Right lobe of liver (tissue), 6 donors: ENCODE measurements around the gene FKBP8. TPM values are rescaled to one million over a fixed set of nuclear protein-coding genes. Genes with fewer than 3 reads are reported as not detected.

ENCODE experiments used
- ATAC-seq, 4 donors: fragments of 200-7000 bp; cut with Tn5 transposase; one replicate each; pipeline ENCODE4 v1.9.1; 2020; ENCODE audit warnings: mild to moderate bottlenecking in 4 of 4, moderate library complexity in 4 of 4
- DNase-seq, 3 donors: peaks; one replicate each; pipeline ENCODE4 v3.0.0-alpha.2; 2020
- H3K27ac ChIP-seq, 3 donors: fragments of 200-600 bp; one replicate each; pipeline ENCODE4 v1.8.0; 2022
- H3K27me3 ChIP-seq, 2 donors: fragments of 200-600 bp; one replicate each; pipeline ENCODE4 v1.8.0; 2022
- H3K36me3 ChIP-seq, 4 donors: fragments of 200-600 bp; sonication (generic) in 1 of 4; one replicate each; pipeline versions ENCODE4 v1.5.1 to v1.8.0; 2017 to 2022; ENCODE audit warnings: control low read depth in 1 of 4
- H3K4me1 ChIP-seq, 4 donors: fragments of 200-600 bp; sonication (generic) in 1 of 4; one replicate each; pipeline versions ENCODE4 v1.5.1 to v1.8.0; 2017 to 2022; ENCODE audit warnings: control low read depth in 1 of 4
- H3K4me3 ChIP-seq, 3 donors: fragments of 200-600 bp; one replicate each; pipeline ENCODE4 v1.8.0; 2022
- H3K9me3 ChIP-seq, 4 donors: fragments of 200-600 bp; sonication (generic) in 1 of 4; one replicate each; pipeline versions ENCODE4 v1.5.1 to v1.8.0; 2017 to 2022; ENCODE audit warnings: control low read depth in 1 of 4
- POLR2A ChIP-seq: fragments of 450-650 bp; IDR thresholded peaks from one replicate; pipeline ENCODE4 v1.6.1; 2017; ENCODE audit warnings: antibody characterized with exemption, mild to moderate bottlenecking
- WGBS: methylation state at CpG from one replicate; pipeline ENCODE4 v1.1.6; 2018; ENCODE audit warnings: low coverage, low lambda C conversion rate; ENCODE audit not compliant: insufficient coverage; ENCODE audit errors: missing lambda C conversion rate; 5-methylcytosine and 5-hydroxymethylcytosine counted together
- intact Hi-C, 2 donors: fragments of 100-400 bp; cut with DNase I; formaldehyde crosslinking; loops; one replicate each; pipeline versions ENCODE4 v1.11.2 to v1.14.1; 2022
- total RNA-seq, 6 experiments: library from RNA; depleted of rRNA in 2 of 6; stranded (reverse); fragments of >200 nt in 2 of 6; fragmentation: NEBNext Ultra II Directional in 3 of 6; extraction: Animal tissue kit (Norgen Biotek cat#: 25700) in 3 of 6; gene quantifications; one replicate each; pipeline versions ENCODE4 v1.1.0 to v1.2.4, GENCODE V29; 2016 to 2023
- TF ChIP-seq, protein P1 (sequence below), 4 donors: fragments of 200-600 bp in 3 of 4; fragments of 450-650 bp in 1 of 4; IDR thresholded peaks; one replicate each; pipeline versions ENCODE4 v1.5.1 to v1.8.0; 2016 to 2022; ENCODE audit warnings: antibody characterized with exemption in 4 of 4, mild to moderate bottlenecking in 2 of 4
- donor health status: DM: no; HTN: yes; CAD: no.
- donor health status: DM: no; HTN: no; CAD: no.
- donor health status: DM: no; HTN: no; CAD: no.
- donor health status: DM: no; HTN: yes; CAD: no.
- donor health status: DM: no; HTN: yes; CAD: no.

FKBP8 gene
- total RNA-seq, 6 experiments from 2014 or later = 92.7 to 179 (median 118) TPM

DNA sequence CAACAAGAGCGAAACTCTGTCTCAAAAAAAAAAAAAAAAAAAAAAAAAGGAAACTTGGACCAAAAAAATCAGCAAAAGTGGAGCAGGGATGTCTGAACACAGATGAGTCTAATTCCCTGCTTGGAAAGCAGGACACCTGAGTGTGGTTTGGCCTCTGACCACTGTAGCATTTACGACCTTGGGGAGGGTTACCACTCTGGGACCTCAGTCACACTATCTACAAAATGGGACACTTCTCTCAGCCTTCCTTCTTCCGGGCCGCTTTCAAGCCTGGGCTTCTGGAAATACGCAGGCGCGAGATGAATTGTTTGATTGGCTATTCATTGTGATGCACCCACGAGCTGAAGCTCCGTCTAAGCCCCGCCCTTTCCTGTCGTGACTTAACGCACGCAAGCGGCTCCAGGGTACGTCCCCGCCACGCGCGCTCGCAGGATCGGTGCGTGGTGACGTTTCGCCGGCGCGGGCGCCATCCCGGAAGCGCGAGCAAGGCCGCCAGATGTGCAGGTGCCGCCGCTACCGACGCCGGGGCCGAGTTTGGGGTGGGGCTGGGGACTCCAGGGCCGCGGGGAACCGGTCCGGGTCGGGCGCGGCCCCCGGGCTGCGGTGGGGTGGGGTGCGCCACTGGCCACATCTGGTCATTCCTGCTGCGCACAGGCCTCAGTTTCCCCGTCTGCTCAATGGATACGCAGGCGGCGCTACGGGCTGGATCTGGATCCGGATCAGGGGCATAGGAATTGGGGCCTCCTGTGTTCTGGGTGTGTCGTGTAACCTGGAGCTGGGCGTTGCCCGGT is 14.2 kb upstream of the FKBP8 start, which contains the start of gene KXD1:
Gene KXD1 (plus strand): TSS at position 460 of the 791 bp plus-strand sequence. CDS start 4,187 bp downstream, outside the sequence.
- Histone ChIP-seq H3K4me3 (peak within 1 kb of the TSS; percentile 84 to 97 (median 97)), H3K9me3 (no peaks in the 10 kb centered on the region), H3K36me3 (peaks cover 0 to 1% (median under 1%) of the 10 kb centered on the region in 4 donors), H3K4me1 (peaks cover 0 to 9% (median 3%) of the 10 kb centered on the region in 4 donors), H3K27me3 (no peaks in the 10 kb centered on the region), H3K27ac (peak within 1 kb of the TSS; percentile 80 to 94 (median 87))
- DNase-seq (peak; percentile 98 to 99 (median 98)), ATAC-seq (peak; percentile 96 to 99 (median 98))
- intact Hi-C loops = no loop called here
- 0% methylated on average over 7 of the region's 58 CpGs for WGBS
- TF ChIP-seq, protein P1, sequence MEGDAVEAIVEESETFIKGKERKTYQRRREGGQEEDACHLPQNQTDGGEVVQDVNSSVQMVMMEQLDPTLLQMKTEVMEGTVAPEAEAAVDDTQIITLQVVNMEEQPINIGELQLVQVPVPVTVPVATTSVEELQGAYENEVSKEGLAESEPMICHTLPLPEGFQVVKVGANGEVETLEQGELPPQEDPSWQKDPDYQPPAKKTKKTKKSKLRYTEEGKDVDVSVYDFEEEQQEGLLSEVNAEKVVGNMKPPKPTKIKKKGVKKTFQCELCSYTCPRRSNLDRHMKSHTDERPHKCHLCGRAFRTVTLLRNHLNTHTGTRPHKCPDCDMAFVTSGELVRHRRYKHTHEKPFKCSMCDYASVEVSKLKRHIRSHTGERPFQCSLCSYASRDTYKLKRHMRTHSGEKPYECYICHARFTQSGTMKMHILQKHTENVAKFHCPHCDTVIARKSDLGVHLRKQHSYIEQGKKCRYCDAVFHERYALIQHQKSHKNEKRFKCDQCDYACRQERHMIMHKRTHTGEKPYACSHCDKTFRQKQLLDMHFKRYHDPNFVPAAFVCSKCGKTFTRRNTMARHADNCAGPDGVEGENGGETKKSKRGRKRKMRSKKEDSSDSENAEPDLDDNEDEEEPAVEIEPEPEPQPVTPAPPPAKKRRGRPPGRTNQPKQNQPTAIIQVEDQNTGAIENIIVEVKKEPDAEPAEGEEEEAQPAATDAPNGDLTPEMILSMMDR (IDR thresholded peaks at IDR 0.05) = no peak
- peak; percentile 85 for TF ChIP-seq POLR2A

DNA sequence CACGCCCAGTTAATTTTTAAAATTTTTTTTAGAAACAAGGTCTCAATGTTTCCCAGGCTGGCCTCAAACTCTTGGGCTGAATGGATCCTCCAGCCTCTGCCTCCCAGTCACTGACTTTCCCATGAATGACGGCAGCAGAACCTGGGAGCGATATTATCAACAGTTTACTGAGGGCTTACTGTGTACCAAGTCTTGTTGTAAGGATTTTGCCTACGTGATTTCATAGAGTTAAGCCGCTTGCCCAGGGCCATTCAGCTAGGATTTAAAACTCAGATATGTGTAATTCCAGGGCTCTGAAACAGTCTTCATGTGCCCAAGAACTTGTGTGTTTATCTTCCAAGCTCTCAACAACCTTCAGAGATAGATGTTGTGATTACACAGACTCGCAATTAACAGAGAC is 8.3 kb upstream of the FKBP8 start:
- 59% methylated on average over 5 of the region's 6 CpGs for WGBS
- Histone ChIP-seq H3K27me3 (no peaks in the 10 kb centered on the region), H3K4me1 (no peaks in the 10 kb centered on the region), H3K4me3 (no peak overlapping the region), H3K9me3 (no peaks in the 10 kb centered on the region), H3K36me3 (no peaks in the 10 kb centered on the region), H3K27ac (no peak overlapping the region)
- intact Hi-C loops = no loop called here
- ATAC-seq (no peak), DNase-seq (no peak)
- no peak for TF ChIP-seq POLR2A
- TF ChIP-seq, protein P1 (IDR thresholded peaks at IDR 0.05) = no peak

DNA sequence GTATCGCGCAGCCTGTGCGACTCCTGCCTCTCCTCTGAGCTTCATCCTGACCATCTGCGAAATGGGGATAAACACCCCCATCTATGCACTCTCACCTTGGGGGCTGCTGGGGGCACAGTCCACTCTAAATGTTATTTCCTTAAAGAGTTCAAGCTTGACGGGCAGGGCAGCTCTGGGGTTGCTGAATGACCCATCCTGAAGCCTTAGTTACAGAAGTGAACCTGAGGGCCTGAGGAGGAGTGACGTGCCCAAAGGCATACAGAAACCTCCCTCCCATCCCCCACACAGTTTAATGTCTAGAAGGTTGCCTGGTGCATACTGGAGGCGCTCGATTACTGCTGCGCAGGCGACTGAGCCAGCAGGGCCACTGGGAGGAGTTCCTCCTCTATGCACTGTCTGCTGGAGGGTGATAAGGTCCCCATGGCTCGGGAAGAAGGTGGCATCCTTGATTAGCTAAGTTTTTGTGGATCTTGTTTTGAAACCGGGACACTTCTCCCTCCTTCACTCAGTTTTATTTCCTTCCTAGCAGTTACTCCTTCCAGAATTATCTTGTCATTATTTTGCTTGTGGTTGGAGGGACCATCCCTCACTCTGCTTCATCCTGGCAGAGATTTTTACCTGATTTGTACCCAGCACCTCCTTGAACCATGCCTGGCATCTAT is 572 bp upstream of the FKBP8 start:
- TF ChIP-seq POLR2A = no peak
- TF ChIP-seq, protein P1 (IDR thresholded peaks at IDR 0.05) = no peak
- intact Hi-C loops = no loop called here
- DNase-seq = peak; percentile 54 to 69 (median 57)

DNA sequence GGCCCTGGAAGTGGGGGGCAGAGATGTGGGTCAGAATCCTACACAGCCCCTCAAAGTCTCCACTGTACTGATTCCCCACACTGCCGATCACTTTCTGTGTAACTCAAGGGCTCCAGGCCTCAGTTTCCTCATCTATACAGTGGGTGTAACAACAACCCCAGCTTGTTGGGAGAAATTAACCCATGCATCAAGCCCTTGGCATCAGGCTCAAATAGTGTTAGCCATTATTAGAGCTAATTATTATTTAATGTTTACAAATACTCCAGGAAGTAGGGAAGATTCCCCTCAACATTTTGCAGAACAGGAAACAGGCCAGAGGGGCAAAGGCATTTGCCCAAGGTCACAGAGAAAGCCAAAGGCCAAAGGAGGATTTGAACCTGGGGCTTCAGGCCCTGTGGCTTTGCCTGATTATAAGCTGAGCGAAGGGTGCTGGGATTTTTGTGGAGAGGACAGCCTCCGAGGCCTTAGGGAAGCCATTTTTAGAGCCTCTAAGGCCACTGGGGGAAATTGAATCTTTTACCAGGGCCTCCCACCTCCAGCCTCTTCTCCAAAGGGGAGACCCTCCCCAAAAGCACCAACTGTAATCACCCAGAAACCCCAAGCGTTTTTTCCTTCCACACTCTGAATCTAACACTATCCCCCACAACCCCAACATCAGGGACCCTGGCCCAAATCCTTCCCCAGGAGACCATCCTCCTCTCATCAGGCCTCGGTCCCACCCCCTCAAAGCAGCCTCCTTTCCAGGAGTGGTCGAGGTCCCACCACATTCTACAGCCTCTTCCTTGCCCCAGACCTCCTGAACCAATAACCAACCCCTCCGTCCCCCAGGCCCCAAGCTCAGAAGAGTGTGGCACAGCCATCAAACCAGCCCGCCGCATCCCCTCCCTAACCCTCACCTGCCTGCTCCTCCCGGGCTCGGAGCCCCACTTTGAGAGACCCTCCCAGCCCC is 1.1 kb downstream of the FKBP8 start:
- whole genome bisulfite sequencing = 16% methylated on average over 9 of the region's 11 CpGs
- Histone ChIP-seq H3K27ac (peak overlapping the region in 2 of 3 donors; percentile 43 to 66), H3K27me3 (no peaks in the 10 kb centered on the region), H3K4me3 (peak overlapping the region; percentile 27 to 67 (median 55)), H3K4me1 (peaks cover 0 to 17% (median 3%) of the 10 kb centered on the region in 4 donors), H3K36me3 (peaks cover 0 to 26% (median 1%) of the 10 kb centered on the region in 4 donors), H3K9me3 (no peaks in the 10 kb centered on the region)
- no peak for ATAC-seq
- intact Hi-C loops = no loop called here
- DNase-seq = no peak
- no peak for TF ChIP-seq POLR2A
- TF ChIP-seq, protein P1 (IDR thresholded peaks at IDR 0.05) = no peak

More for the DNA sequence above, 572 bp upstream of the FKBP8 start:
- Histone ChIP-seq H3K27ac (peak overlapping the region; percentile 60 to 88 (median 66)), H3K27me3 (no peaks in the 10 kb centered on the region), H3K9me3 (no peaks in the 10 kb centered on the region), H3K36me3 (peaks cover 0 to 23% (median 1%) of the 10 kb centered on the region in 4 donors), H3K4me1 (peaks cover 0 to 10% (median 3%) of the 10 kb centered on the region in 4 donors), H3K4me3 (peak overlapping the region in 2 of 3 donors; percentile 55 to 67)
- 23% methylated on average over 6 of the region's 12 CpGs for WGBS
- ATAC-seq = peak; percentile 53 to 73 (median 59)
